HG03558 (cell line): ENCODE data around the gene MAPKBP1.

ENCODE experiments used
- ATAC-seq: cut with Tn5 transposase; IDR thresholded peaks from one replicate; pipeline ENCODE4 v1.9.1; 2021; ENCODE audit warnings: moderate number of reproducible peaks; ENCODE audit not compliant: unreplicated experiment; ENCODE audit errors: extremely low read depth

The MAPKBP1 gene

GRCh38 chr15:41861736-41862356 lies 87.6 kb downstream of the MAPKBP1 start:
- ATAC-seq: no peak

- ATAC-seq: no peak
Measured at GRCh38 chr15:41862515-41863116, 88.3 kb downstream of the MAPKBP1 start.

- no peak for ATAC-seq
Measured at GRCh38 chr15:41865490-41866055, 91.3 kb downstream of the MAPKBP1 start.

- no peak for ATAC-seq
Measured at GRCh38 chr15:41866263-41866703, 92.0 kb downstream of the MAPKBP1 start.

GRCh38 chr15:41866872-41867579 lies 92.7 kb downstream of the MAPKBP1 start:
- no peak for ATAC-seq

GRCh38 chr15:41868321-41868720 lies 94.0 kb downstream of the MAPKBP1 start:
- no peak for ATAC-seq

- ATAC-seq: no peak
Measured at GRCh38 chr15:41869770-41870688, 95.7 kb downstream of the MAPKBP1 start.

GRCh38 chr15:41870689-41871081 lies 96.4 kb downstream of the MAPKBP1 start:
- no peak for ATAC-seq

GRCh38 chr15:41871175-41871905 lies 97.1 kb downstream of the MAPKBP1 start:
- no peak for ATAC-seq

- no peak for ATAC-seq
Measured at GRCh38 chr15:41872166-41872747, 98.0 kb downstream of the MAPKBP1 start.

- no peak for ATAC-seq
Measured at GRCh38 chr15:41873711-41874110, 99.4 kb downstream of the MAPKBP1 start.

GRCh38 chr15:41874736-41875135 lies 100.5 kb downstream of the MAPKBP1 start:
- ATAC-seq: no peak

- ATAC-seq: no peak
Measured at GRCh38 chr15:41876007-41876406, 101.7 kb downstream of the MAPKBP1 start.

GRCh38 chr15:41876689-41877088 lies 102.4 kb downstream of the MAPKBP1 start:
- ATAC-seq: no peak
